ENCODE data around the gene CAMK4.

DNA sequence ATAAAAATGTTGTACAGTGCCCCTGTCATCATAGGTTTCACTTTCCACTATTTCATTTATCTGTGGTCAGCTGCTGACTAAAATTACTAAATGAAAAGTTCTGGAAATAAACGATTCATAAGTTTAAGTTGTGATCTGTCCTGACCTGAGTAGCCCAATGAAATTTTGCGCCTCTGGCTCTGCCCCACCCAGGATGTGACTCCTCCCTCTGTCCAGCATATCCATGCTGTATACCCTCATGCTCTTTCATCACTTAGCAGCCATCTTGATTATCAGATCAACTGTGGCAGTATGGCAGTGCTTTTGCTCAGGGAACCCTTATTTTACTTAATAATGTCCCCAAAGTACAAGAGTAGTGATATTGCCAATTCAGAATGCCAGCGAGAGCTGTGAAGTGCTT, 190.9 kb downstream of the CAMK4 start:
- TF ChIP-seq CTCF (IDR thresholded peaks at IDR 0.05) (no peak), POLR2A (IDR thresholded peaks at IDR 0.05) (no peak)

Data from tibial nerve (tissue), 3 donors.